Gastroesophageal sphincter (tissue), 4 donors: ENCODE measurements around the gene S1PR3. TPM values are rescaled to one million over a fixed set of nuclear protein-coding genes. Genes with fewer than 3 reads are reported as not detected.

Experiments
- ATAC-seq: fragments of 150-250 bp; one replicate; pipeline ENCODE4 v1.9.1; 2016; ENCODE audit warnings: mild to moderate bottlenecking, moderate library complexity
- H3K27ac ChIP-seq, 4 donors: fragments of 200-600 bp; sonication (generic) in 3 of 4; 1 replicate in 3 of 4; 2 replicates in 1 of 4; pipeline ENCODE4 v1.5.1; 2016 to 2019
- H3K27me3 ChIP-seq: fragments of 200-600 bp; sonication (generic); one replicate; pipeline ENCODE4 v1.5.1; 2019
- H3K36me3 ChIP-seq, 2 donors: fragments of 200-600 bp; sonication (generic); one replicate each; pipeline ENCODE4 v1.5.1; 2019; ENCODE audit warnings: control low read depth in 1 of 2
- H3K4me1 ChIP-seq, 3 donors: fragments of 200-600 bp; sonication (generic); 1 replicate in 2 of 3; 2 replicates in 1 of 3; pipeline ENCODE4 v1.5.1; 2016 to 2019; ENCODE audit warnings: control low read depth in 2 of 3
- H3K4me3 ChIP-seq, 2 donors: fragments of 200-600 bp; sonication (generic); one replicate each; pipeline ENCODE4 v1.5.1; 2019; ENCODE audit warnings: mild to moderate bottlenecking in 1 of 2, moderate library complexity in 1 of 2
- H3K9me3 ChIP-seq, 3 donors: fragments of 200-600 bp; sonication (generic); one replicate each; pipeline ENCODE4 v1.5.1; 2017 to 2019; ENCODE audit warnings: control low read depth in 2 of 3
- EP300 ChIP-seq: sonication (generic); formaldehyde crosslinking; IDR thresholded peaks from one replicate; pipeline ENCODE4 v1.6.1; 2017; ENCODE audit warnings: antibody characterized with exemption, mild to moderate bottlenecking
- POLR2A ChIP-seq, 2 donors: fragments of 450-650 bp; IDR thresholded peaks; one replicate each; pipeline ENCODE4 v1.6.1; 2017; ENCODE audit warnings: antibody characterized with exemption in 2 of 2, mild to moderate bottlenecking in 2 of 2, moderate library complexity in 1 of 2
- POLR2AphosphoS5 ChIP-seq: sonication (generic); formaldehyde crosslinking; IDR thresholded peaks from one replicate; pipeline ENCODE4 v1.6.1; 2017; ENCODE audit warnings: antibody characterized with exemption
- WGBS, 2 donors: methylation state at CpG; one replicate each; pipeline ENCODE4 v1.1.5; 2018; ENCODE audit warnings: low coverage in 1 of 2; 5-methylcytosine and 5-hydroxymethylcytosine counted together
- total RNA-seq, 4 donors: library from RNA; depleted of rRNA; stranded (reverse); fragments of >200 nt; gene quantifications; one replicate each; pipeline ENCODE4 v1.1.0, GENCODE V29; 2016
- TF ChIP-seq, protein P1 (sequence below), 4 experiments: fragments of 200-600 bp in 2 of 4; fragments of 450-650 bp in 2 of 4; sonication (generic) in 1 of 4; IDR thresholded peaks; one replicate each; pipeline ENCODE4 v1.5.1; 2017 to 2019; ENCODE audit warnings: antibody characterized with exemption in 4 of 4, mild to moderate bottlenecking in 2 of 4, moderate library complexity in 2 of 4

S1PR3 gene
- total RNA-seq, 4 donors from 2014 or later: 77.9 to 351 (median 167) TPM

DNA sequence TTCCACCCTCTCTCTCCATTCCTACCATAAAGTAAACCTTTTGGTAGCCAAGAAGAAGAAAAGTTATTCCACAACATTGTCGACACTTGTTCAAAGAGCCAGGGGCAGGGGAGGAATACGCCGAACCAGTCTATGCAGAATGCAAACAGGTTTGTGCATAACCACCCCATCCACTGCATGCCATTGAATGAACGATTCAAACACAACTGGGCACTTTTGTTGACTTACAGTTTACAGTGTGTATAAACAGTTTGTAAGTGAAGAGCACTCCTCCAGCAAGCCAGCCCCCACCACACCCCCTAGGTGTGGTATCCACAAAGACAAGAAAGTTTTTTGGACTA is 6.8 kb upstream of the S1PR3 start:
- no peaks in the 10 kb centered on the region for H3K36me3 ChIP-seq
- peaks cover under 1 to 28% (median 11%) of the 10 kb centered on the region in 3 donors for H3K4me1 ChIP-seq
- H3K27ac ChIP-seq: no peak overlapping the region
- TF ChIP-seq, protein P1, sequence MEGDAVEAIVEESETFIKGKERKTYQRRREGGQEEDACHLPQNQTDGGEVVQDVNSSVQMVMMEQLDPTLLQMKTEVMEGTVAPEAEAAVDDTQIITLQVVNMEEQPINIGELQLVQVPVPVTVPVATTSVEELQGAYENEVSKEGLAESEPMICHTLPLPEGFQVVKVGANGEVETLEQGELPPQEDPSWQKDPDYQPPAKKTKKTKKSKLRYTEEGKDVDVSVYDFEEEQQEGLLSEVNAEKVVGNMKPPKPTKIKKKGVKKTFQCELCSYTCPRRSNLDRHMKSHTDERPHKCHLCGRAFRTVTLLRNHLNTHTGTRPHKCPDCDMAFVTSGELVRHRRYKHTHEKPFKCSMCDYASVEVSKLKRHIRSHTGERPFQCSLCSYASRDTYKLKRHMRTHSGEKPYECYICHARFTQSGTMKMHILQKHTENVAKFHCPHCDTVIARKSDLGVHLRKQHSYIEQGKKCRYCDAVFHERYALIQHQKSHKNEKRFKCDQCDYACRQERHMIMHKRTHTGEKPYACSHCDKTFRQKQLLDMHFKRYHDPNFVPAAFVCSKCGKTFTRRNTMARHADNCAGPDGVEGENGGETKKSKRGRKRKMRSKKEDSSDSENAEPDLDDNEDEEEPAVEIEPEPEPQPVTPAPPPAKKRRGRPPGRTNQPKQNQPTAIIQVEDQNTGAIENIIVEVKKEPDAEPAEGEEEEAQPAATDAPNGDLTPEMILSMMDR (IDR thresholded peaks at IDR 0.05): no peak
- TF ChIP-seq EP300: no peak
- TF ChIP-seq POLR2AphosphoS5: no peak
- TF ChIP-seq POLR2A (IDR thresholded peaks at IDR 0.05): no peak
- H3K4me3 ChIP-seq: no peak overlapping the region
- no peak for ATAC-seq
- WGBS, 2 donors: 86% methylated on average over 3 of the region's 4 CpGs; no CpG with 5 or more reads in 1 of the 2 donors
- H3K27me3 ChIP-seq: no peaks in the 10 kb centered on the region
- no peaks in the 10 kb centered on the region for H3K9me3 ChIP-seq

GRCh38 chr9:88985616-88986015 is 5.7 kb upstream of the S1PR3 start:
- Histone ChIP-seq H3K27me3 (no peaks in the 10 kb centered on the region), H3K27ac (no peak overlapping the region), H3K36me3 (no peaks in the 10 kb centered on the region), H3K9me3 (no peaks in the 10 kb centered on the region), H3K4me3 (no peak overlapping the region), H3K4me1 (peaks cover 6 to 34% (median 15%) of the 10 kb centered on the region in 3 donors)
- WGBS, 2 donors: 75 to 81% methylated on average over 2 of the region's 2 CpGs
- no peak for ATAC-seq
- TF ChIP-seq, protein P1 (IDR thresholded peaks at IDR 0.05): no peak
- TF ChIP-seq POLR2AphosphoS5 (no peak), EP300 (no peak), POLR2A (IDR thresholded peaks at IDR 0.05) (no peak)

DNA sequence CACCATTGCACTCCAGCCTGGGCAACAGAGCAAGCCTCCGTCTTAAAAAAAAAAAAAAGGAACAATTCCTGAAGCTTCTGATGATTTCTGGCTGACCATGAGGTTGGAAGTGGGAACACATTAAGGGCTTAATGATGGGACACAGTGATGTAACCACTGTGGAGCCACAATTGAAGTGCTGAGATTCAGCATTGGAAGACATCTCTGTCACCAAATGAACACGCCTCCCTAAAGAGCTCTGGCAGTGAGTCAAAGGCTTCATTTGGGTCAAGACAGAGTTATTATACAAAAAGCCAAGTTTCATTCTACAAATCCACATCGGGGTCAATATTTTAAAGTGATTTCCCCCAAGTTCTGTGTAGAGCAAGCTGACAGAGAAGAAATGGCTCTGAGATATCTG is 4.5 kb upstream of the S1PR3 start:
- no peaks in the 10 kb centered on the region for H3K36me3 ChIP-seq
- WGBS, 2 donors: 67 to 69% methylated on average over 2 to 3 of the region's 3 CpGs
- H3K27ac ChIP-seq: no peak overlapping the region
- peaks cover 6 to 34% (median 7%) of the 10 kb centered on the region in 3 donors for H3K4me1 ChIP-seq
- H3K27me3 ChIP-seq: no peaks in the 10 kb centered on the region
- TF ChIP-seq POLR2A (IDR thresholded peaks at IDR 0.05) (no peak), POLR2AphosphoS5 (no peak), EP300 (no peak)
- TF ChIP-seq, protein P1 (IDR thresholded peaks at IDR 0.05): no peak
- no peaks in the 10 kb centered on the region for H3K9me3 ChIP-seq
- H3K4me3 ChIP-seq: no peak overlapping the region
- no peak for ATAC-seq

GRCh38 chr9:88987661-88988060 is 3.6 kb upstream of the S1PR3 start:
- TF ChIP-seq POLR2A (IDR thresholded peaks at IDR 0.05): no peak
- no peak for TF ChIP-seq POLR2AphosphoS5
- TF ChIP-seq, protein P1 (IDR thresholded peaks at IDR 0.05): no peak
- TF ChIP-seq EP300: no peak
- no peak overlapping the region for H3K4me3 ChIP-seq
- no peaks in the 10 kb centered on the region for H3K9me3 ChIP-seq
- 59 to 75% methylated on average over 4 of the region's 4 CpGs for WGBS, 2 donors
- peaks cover 6 to 40% (median 7%) of the 10 kb centered on the region in 3 donors for H3K4me1 ChIP-seq
- no peaks in the 10 kb centered on the region for H3K27me3 ChIP-seq
- no peaks in the 10 kb centered on the region for H3K36me3 ChIP-seq
- ATAC-seq: no peak
- H3K27ac ChIP-seq: no peak overlapping the region

DNA sequence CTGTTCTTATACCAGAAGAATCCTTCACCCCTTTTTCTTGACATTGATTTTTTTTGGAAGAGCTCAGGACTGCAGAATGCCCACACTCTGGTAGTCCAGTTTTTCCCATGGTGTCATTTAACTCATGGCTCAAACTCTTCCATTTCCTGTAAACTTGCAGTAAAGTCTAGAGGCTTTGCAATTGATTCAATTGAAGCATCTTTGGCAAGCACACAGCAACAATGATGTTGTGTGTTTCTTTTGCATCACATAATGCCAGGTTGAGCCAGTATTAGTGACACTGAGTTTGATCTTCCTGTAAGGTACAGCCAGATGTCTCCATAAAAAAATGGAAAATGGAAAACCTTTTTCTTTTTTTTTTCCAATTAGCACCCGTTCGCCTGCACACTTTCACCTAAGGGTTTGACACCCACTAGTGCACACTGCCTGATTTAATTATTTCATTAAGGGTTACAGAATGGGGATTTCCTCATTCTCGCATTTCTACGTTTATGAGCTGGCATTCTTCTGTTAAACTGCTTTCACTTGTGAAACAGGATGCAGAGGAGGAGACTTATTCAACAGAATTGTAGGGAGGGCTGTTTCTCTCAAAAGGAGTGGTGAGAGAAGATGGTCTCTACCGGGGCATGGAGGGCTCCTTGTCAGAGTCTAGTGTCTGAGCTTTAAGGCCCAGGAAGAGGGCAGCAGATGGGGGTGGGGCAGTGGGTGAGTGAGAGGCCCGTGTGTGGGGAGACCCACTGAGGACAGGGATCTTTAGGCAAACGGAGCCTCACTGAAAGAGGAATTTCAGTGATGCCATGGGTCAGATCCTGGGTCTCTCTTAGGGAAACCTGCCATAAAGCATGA is 2.2 kb upstream of the S1PR3 start:
- no peaks in the 10 kb centered on the region for H3K36me3 ChIP-seq
- H3K9me3 ChIP-seq: no peaks in the 10 kb centered on the region
- H3K4me1 ChIP-seq: peaks cover 6 to 54% (median 7%) of the 10 kb centered on the region in 3 donors
- no peaks in the 10 kb centered on the region for H3K27me3 ChIP-seq
- WGBS, 2 donors: 0 to 15% methylated on average over 5 of the region's 7 CpGs
- TF ChIP-seq EP300 (no peak), POLR2AphosphoS5 (peak; percentile 58)
- H3K27ac ChIP-seq: peak overlapping the region; percentile 90 to 98 (median 96)
- ATAC-seq: peak; percentile 18
- H3K4me3 ChIP-seq: no peak overlapping the region
